Left cardiac atrium (tissue), 4 donors: ENCODE measurements around the gene ATXN3. TPM values are rescaled to one million over a fixed set of nuclear protein-coding genes. Genes with fewer than 3 reads are reported as not detected.
A peak's percentile ranks its signal among the peaks of the same experiment; 100 is the strongest.
"Not testable (repeated sequence)": the region's sequence is repeated elsewhere in the genome, so short reads cannot be mapped to it uniquely, and the experiment has no call there.

Source experiments
- ATAC-seq, 2 donors: fragments of 200-7000 bp; cut with Tn5 transposase; one replicate each; pipeline ENCODE4 v1.9.1; 2020; ENCODE audit warnings: mild to moderate bottlenecking in 2 of 2, moderate library complexity in 2 of 2
- DNase-seq: peaks from one replicate; pipeline ENCODE4 v3.0.0-alpha.2; 2020
- intact Hi-C, 2 donors: fragments of 100-400 bp; cut with DNase I; formaldehyde crosslinking; loops; one replicate each; pipeline versions ENCODE4 v1.14.1 to v1.15.1; 2022 to 2023
- total RNA-seq, 2 donors: library from RNA; stranded (reverse); fragmentation: NEBNext Ultra II Directional; extraction: Animal tissue kit (Norgen Biotek cat#: 25700); gene quantifications; one replicate each; pipeline ENCODE4 v1.2.1, GENCODE V29; 2021
- donor health status: DM: no; HTN: yes; CAD: no.
- donor health status: DM: no; HTN: yes; CAD: no; lungs with severe emphysema.
- donor health status: DM: yes; HTN: yes; CAD: no.
- donor health status: Dilated cardiomyopathy.

ATXN3 gene
- total RNA-seq, 2 donors from 2014 or later, result 17.2 to 21.4 TPM

DNA sequence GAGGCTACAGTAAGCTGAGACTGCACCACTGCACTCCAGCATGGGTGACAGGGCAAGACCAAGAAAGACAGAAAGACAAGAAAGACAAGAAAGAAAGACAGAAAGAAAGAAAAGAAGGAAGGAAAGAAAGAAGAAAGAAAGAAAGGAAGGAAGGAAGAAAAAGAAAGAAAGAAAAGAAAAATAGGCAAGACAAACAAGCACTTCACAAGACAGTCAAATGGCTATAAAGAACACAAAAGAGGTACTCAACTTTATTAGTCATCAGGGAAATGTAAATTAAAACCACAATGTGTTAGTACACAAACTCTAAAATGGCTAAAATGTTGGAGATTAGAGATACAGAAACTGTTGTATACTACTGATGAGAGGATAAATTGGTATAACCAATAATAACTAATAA, 6.6 kb downstream of the ATXN3 start:
- ATAC-seq, result no peak
- DNase-seq, result no peak
- intact Hi-C loops, result no loop called here

GRCh38 chr14:92093320-92093719, 13.1 kb downstream of the ATXN3 start:
- DNase-seq (no peak), ATAC-seq (no peak)
- intact Hi-C loops, result no loop called here

- ATAC-seq (no peak), DNase-seq (no peak)
- intact Hi-C loops, result no loop called here
Observed at GRCh38 chr14:92088494-92088893, 17.9 kb downstream of the ATXN3 start.

DNA sequence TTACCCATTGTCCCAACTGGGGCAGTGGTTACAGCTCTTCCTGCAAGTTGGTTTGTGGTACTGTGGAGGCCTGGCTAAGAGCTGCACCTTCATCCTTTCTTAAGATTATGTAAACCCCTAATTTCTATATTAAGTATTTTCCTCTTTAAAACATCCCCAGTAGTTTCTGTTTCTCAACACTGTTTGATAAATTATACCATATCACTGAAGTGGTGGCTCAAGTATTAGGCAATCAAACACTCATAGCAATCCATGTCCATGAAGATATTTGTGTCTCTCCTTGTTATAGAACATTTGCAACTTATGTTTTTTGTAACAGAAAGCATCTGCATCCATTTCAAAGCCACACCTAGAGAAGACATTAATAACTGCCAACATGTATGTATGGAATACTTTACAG, 31.8 kb downstream of the ATXN3 start:
- DNase-seq (no peak), ATAC-seq (no peak)
- intact Hi-C loops, result no loop called here

- intact Hi-C loops, result no loop called here
- no peak for DNase-seq
- no peak for ATAC-seq
Observed at GRCh38 chr14:92058006-92058917, 48.1 kb downstream of the ATXN3 start.

DNA sequence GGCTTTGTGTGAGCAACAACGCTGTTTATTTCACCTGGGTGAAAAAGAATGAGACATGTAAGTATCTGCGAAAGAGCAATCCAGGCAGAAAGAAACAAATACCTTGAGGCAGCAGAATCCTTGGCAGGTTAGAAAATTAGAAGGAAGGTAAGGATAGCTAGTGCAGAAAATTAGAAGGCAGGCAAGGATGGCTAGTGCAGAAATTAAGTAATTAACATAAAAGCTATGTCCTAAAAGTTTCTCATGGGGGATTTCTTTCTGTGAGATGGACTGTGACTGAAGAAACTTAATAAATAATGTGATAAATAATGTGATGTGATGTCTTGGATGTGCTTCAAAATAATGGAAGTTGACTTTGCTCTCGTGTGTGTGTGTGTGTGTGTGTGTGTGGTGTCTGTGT, 56.6 kb downstream of the ATXN3 start:
- ATAC-seq (no peak), DNase-seq (no peak)
- intact Hi-C loops, result no loop called here

GRCh38 chr14:92049221-92049620, 57.2 kb downstream of the ATXN3 start:
- intact Hi-C loops, DNase-seq, ATAC-seq: not testable (repeated sequence)

DNA sequence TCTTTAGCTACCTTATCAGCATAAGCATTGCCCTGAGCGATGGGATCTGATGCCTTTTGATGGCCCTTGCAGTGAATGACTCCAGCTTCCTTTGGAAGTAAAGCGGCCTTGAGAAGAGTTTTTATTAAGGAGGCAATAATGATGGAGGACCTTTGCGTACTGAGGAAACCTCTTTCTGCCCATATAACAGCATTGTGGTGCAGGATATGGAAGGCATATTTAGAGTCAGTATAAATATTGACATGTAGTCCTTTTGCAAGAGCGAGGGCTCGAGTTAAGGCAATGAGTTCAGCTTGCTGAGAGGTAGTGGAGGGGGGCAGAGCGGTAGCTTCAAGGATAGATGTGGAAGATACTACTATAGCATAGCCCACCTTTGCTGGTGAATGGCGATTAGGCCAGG, 60.5 kb downstream of the ATXN3 start:
- intact Hi-C loops, ATAC-seq, DNase-seq: not testable (repeated sequence)

GRCh38 chr14:92041766-92042165, 64.6 kb downstream of the ATXN3 start:
- DNase-seq, intact Hi-C loops, ATAC-seq: not testable (repeated sequence)

- no peak for ATAC-seq
- no peak for DNase-seq
- intact Hi-C loops, result no loop called here
Observed at GRCh38 chr14:92041203-92041602, 65.2 kb downstream of the ATXN3 start.

GRCh38 chr14:92040431-92041051, 65.8 kb downstream of the ATXN3 start:
- intact Hi-C loops, result no loop called here
- peak in 1 of 2 donors; percentile 40 for ATAC-seq
- DNase-seq, result no peak

DNA sequence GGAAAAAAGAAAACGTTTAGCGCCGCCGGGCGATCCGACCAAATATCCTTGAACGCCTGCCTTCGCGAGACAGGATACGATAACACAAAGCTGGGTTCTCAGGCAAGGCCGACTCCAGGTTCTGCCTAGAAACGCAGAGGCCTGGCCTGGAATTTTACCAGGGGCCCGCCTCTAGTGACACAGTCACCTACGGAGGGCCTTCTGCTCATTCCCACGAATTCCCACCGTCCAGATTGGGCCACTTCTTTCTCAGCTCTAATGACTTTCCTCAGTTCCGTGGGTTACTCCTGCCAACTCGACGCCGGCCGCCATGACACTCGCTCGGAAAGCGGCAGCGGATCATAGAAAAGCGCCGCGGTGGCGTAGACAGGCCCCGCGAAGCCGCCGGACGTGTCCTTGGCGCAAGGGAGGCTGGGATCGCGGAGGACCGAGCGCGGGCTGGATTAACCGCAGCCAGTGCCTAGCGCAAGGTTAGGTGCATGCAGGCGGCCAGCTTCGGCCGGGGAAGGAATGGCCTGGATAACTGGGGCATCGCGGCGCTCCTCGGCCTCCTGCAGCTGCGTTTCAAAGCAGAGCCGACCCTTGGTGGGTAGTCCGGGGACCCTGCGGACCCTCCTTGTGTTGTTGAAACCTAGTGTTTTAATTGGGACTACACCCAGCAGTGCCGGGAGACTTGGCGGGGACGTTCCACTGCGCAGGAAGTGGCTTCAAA, 66.5 kb downstream of the ATXN3 start, which contains the start of gene TRIP11:
Gene TRIP11, minus strand, starts transcription at position 341 of the 712 bp plus-strand sequence. CDS start 374 bp downstream, outside the sequence.
- intact Hi-C loops, result no loop called here
- ATAC-seq, result peak; percentile 99
- peak; percentile 96 for DNase-seq

GRCh38 chr14:92039063-92039718, 67.2 kb downstream of the ATXN3 start:
- intact Hi-C loops, result no loop called here
- DNase-seq (no peak), ATAC-seq (peak; percentile 56 to 68)

- ATAC-seq, result no peak
- intact Hi-C loops, result no loop called here
Observed at GRCh38 chr14:92037989-92038388, 68.4 kb downstream of the ATXN3 start.

GRCh38 chr14:92035890-92036289, 70.5 kb downstream of the ATXN3 start:
- no peak for ATAC-seq
- intact Hi-C loops, result no loop called here
- DNase-seq, result no peak

More at GRCh38 chr14:92037989-92038388, 68.4 kb downstream of the ATXN3 start:
- no peak for DNase-seq

GRCh38 chr14:92033906-92034687, 72.3 kb downstream of the ATXN3 start:
- intact Hi-C loops, result no loop called here
- no peak for ATAC-seq

GRCh38 chr14:92033433-92033832, 72.9 kb downstream of the ATXN3 start:
- intact Hi-C loops, result no loop called here
- DNase-seq (no peak), ATAC-seq (no peak)

More at GRCh38 chr14:92033906-92034687, 72.3 kb downstream of the ATXN3 start:
- DNase-seq, result no peak

- ATAC-seq (no peak), DNase-seq (no peak)
- intact Hi-C loops, result no loop called here
Observed at GRCh38 chr14:92026548-92027190, 79.7 kb downstream of the ATXN3 start.
